GM12875 (cell line): ENCODE measurements around the gene KLHDC7B.

Experiments used
- H3K4me3 ChIP-seq: one replicate; pipeline ENCODE4 v1.5.1; 2011; ENCODE audit warnings: low read depth, low read length, control low read depth
- CTCF ChIP-seq: IDR thresholded peaks from 2 replicates; pipeline ENCODE4 v1.5.1; 2011; ENCODE audit warnings: low read depth, mild to moderate bottlenecking, control low read depth, inconsistent platforms, low read length, moderate library complexity, borderline replicate concordance; ENCODE audit not compliant: insufficient read depth

Gene KLHDC7B

DNA sequence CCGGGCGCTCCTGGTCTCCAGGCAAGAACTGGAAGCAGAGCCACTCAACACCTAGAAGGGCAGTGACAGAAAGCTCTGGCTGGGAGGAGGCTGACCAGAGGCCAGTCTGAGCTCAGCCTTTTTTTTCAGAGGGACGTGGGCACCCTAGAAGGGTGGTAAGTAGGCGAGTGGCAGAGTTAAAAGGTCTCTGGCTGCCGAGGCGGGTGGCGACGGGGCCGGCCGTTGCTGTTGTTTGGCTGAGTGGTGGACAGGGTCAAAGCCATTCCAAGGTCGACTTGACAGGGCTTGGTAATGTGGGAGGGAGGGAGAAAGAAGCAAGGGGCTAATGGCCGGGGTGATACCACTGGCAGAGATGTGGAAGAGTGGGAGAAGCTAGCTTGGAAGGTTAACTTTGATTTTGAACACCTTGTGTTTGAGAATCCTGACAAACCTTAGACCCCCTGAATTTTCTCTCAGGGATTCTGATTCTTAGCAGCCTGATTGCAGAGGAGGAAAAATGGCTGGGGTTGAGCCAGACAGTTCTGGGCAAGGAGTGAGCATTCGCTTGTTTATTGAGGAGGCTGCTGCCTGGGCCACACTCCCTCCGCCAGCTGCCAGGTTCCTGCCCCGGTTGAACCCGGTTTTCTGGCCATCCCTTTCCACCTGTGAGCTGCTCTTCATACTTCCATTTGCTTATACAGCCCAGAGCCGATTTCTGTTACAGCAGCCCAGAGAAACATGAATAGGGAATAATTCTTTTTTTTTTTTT lies 17.9 kb downstream of the KLHDC7B start:
- TF ChIP-seq CTCF: no peak

DNA sequence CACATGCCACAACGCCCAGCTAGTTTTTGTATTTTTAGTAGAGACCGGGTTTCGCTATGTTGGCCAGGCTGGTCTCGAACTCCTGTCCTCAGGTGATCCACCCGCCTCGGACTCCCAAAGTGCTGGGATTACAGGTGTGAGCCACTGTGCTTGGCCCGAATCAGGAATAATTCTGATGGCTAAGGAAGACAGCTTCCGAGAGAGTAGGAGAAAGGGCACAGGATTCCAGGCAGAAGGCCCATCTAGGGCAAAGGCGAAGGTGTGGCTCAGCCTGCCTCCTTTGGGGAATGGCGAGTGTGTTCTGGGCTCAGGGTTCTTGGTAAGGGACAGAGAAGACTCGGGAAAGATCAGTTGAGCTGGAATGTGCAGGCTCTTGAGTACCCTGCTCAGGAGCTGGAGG lies 18.6 kb downstream of the KLHDC7B start:
- TF ChIP-seq CTCF: no peak
- H3K4me3 ChIP-seq: no peak overlapping the region

More for the DNA sequence above, 17.9 kb downstream of the KLHDC7B start:
- peak overlapping the region; percentile 63 for H3K4me3 ChIP-seq

DNA sequence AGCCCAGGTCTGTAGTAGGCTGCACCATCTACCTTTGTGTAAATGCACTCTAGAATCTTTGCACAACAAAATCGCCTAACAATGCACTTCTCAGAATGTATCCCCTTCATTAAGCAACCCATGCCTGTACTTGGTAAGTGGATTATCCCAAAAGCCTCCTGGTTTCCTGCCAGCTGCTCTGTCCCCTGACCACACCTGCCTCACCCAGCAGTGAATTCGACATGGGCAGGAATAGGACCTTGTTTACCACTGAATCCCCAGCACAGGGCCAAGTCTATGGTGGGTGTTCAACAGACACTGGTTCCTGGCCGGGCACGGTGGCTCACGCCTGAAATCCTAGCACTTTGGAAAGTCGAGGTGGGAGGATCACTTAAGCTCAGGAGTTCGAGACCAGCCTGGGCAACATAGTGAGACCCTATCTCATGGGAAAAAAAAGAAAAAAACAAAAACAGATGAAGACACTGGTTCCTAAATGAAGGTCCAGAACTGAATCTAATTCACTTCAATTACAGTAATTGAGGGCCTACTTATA lies 22.1 kb downstream of the KLHDC7B start:
- no peak for TF ChIP-seq CTCF
- no peak overlapping the region for H3K4me3 ChIP-seq

DNA sequence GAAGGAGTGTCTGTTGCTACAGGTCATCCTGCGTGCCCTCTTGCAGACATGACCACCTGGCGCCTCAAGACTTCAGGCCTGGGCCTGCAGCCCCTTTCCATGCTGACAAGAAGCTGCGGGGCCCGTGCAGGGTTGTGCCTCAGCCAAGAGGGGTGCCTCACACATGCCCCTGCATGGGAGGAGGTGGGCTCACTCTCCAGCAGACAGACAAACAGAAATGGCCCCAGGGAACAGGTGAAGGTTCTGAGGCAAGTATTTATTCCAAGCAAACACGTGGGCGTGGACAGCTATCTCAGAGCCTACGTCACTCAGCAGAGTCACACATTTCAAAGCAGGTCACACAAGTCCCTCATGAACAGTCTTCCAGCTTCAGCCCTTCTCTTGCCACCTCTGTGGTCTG lies 22.9 kb downstream of the KLHDC7B start:
- no peak overlapping the region for H3K4me3 ChIP-seq
- no peak for TF ChIP-seq CTCF

GRCh38 chr22:50569041-50569459 lies 23.4 kb downstream of the KLHDC7B start:
- TF ChIP-seq CTCF: no peak
- no peak overlapping the region for H3K4me3 ChIP-seq

DNA sequence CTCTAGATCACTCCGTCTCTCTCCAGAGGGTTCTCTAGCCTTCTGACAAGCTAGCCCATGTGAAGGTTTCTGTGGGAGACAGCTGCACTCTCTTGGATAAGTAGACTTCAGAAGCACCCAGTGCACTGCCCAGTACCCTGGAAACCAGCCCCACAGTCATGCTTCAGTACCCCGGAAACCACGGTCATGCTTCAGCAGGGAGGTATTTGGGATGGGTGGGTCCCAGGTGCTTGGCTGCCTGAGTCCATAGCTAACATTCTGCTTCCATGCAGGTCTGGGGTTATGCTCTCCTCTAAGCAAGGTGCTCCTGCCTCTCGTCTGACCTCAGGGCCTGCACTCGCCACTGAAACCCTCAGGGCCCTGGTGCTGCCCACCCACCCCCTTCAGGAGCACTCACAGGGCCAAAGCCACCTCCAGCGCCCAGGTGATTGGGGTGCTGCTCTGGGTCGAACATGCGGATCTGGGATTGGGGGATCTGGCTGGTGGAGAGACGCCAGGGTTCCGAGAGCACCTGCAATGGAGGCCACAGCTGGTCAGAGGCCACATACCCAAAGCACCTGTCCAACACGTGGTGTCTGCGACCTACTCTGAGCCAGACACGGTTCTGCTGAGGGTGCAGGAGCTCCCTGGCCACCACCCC lies 24.3 kb downstream of the KLHDC7B start:
- no peak for TF ChIP-seq CTCF
- H3K4me3 ChIP-seq: no peak overlapping the region

- no peak for TF ChIP-seq CTCF
- H3K4me3 ChIP-seq: no peak overlapping the region
These were observed 25.2 kb downstream of the KLHDC7B start for GRCh38 chr22:50570861-50571260.
